ENCODE measurements around the gene CFAP221. TPM values are rescaled to one million over a fixed set of nuclear protein-coding genes. Genes with fewer than 3 reads are reported as not detected.

Gene CFAP221
- total RNA-seq, 3 donors from 2014 or later (not counting 1 experiment from before 2014, with no cell fraction given) = not detected

DNA sequence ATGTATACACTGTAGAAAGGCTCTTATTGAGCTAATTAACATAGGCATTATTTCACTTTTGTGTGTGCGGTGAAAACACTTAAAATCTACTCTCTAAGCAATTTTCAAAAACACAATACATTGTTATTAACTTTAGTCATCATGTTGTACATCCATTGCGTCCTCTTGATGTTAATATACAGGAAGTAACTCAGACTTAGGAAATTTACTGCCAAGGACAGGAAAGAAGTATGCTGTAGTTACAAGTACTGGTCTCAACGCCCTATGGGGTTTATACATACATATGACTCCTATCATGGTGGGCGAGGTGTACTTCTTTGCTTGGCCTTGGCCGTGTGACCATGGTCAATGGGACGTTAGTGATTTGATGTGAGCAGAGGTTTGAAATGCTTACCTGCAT, 35.5 kb upstream of the CFAP221 start:
- Histone ChIP-seq H3K27me3 (ENCODE audit: control insufficient read depth, insufficient read depth, low read length) (peaks cover 3% of the 10 kb centered on the region), H3K27ac (ENCODE audit: low read length) (no peak overlapping the region), H3K9me3 (ENCODE audit: control insufficient read depth, insufficient read depth, low read length) (no peaks in the 10 kb centered on the region), H3K4me3 (ENCODE audit: low read length) (no peak overlapping the region), H3K36me3 (ENCODE audit: control insufficient read depth, insufficient read depth, low read length) (no peaks in the 10 kb centered on the region), H3K4me1 (ENCODE audit: control insufficient read depth, insufficient read depth, low read length) (no peaks in the 10 kb centered on the region)
- Mint-ChIP-seq H3K27me3 (ENCODE audit: low read depth in 2 of 2) (peaks cover 6 to 12% of the 10 kb centered on the region in 2 donors), H3K36me3 (no peaks in the 10 kb centered on the region), H3K9me3 (no peaks in the 10 kb centered on the region), H3K4me1 (no peaks in the 10 kb centered on the region), H3K27ac (no peak overlapping the region), H3K4me3 (no peak overlapping the region)
- 68% methylated on average over 5 of the region's 6 CpGs for WGBS (ENCODE audit: insufficient coverage)
- ATAC-seq (no peak), DNase-seq (no peak)
- TF ChIP-seq, protein P1, sequence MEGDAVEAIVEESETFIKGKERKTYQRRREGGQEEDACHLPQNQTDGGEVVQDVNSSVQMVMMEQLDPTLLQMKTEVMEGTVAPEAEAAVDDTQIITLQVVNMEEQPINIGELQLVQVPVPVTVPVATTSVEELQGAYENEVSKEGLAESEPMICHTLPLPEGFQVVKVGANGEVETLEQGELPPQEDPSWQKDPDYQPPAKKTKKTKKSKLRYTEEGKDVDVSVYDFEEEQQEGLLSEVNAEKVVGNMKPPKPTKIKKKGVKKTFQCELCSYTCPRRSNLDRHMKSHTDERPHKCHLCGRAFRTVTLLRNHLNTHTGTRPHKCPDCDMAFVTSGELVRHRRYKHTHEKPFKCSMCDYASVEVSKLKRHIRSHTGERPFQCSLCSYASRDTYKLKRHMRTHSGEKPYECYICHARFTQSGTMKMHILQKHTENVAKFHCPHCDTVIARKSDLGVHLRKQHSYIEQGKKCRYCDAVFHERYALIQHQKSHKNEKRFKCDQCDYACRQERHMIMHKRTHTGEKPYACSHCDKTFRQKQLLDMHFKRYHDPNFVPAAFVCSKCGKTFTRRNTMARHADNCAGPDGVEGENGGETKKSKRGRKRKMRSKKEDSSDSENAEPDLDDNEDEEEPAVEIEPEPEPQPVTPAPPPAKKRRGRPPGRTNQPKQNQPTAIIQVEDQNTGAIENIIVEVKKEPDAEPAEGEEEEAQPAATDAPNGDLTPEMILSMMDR (IDR thresholded peaks at IDR 0.05) = no peak
- intact Hi-C loops (cut with micrococcal nuclease) = no loop called here

- H3K9me3 Mint-ChIP-seq = no peaks in the 10 kb centered on the region
- DNase-seq (no peak), ATAC-seq (no peak)
- H3K9me3 ChIP-seq (ENCODE audit: control insufficient read depth, insufficient read depth, low read length) = no peaks in the 10 kb centered on the region
- no peak overlapping the region for H3K27ac Mint-ChIP-seq
- peaks cover 6 to 15% of the 10 kb centered on the region in 2 donors for H3K27me3 Mint-ChIP-seq (ENCODE audit: low read depth in 2 of 2)
- H3K4me3 ChIP-seq (ENCODE audit: low read length) = no peak overlapping the region
- peaks cover 3% of the 10 kb centered on the region for H3K27me3 ChIP-seq (ENCODE audit: control insufficient read depth, insufficient read depth, low read length)
- intact Hi-C loops (cut with micrococcal nuclease) = no loop called here
- H3K4me3 Mint-ChIP-seq = no peak overlapping the region
- no peaks in the 10 kb centered on the region for H3K36me3 ChIP-seq (ENCODE audit: control insufficient read depth, insufficient read depth, low read length)
- H3K4me1 ChIP-seq (ENCODE audit: control insufficient read depth, insufficient read depth, low read length) = no peaks in the 10 kb centered on the region
- no peak overlapping the region for H3K27ac ChIP-seq (ENCODE audit: low read length)
- 86% methylated on average over 3 of the region's 3 CpGs for WGBS (ENCODE audit: insufficient coverage)
- H3K4me1 Mint-ChIP-seq = no peaks in the 10 kb centered on the region
- TF ChIP-seq, protein P1 (IDR thresholded peaks at IDR 0.05) = no peak
- no peaks in the 10 kb centered on the region for H3K36me3 Mint-ChIP-seq
These were observed 32.3 kb upstream of the CFAP221 start for GRCh38 chr2:119511989-119512388.

DNA sequence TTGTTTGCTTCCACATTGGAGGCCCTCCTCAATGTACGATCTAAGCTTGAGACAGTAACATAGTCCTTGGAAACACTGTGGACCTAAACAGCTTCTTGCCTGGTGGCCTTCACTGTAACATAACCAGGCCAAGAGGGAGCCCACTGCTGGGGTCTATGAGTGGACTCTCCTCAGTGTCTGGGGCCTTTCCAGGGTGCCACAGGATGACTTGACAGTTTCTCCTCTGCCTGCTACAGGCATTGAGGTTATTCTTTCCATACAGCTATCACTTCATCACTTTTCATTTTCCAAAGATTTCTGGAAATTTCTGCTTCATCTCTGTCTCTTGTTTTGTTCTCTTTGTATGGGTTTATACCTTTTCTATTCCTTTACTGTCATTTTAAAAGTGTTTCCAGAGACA, 31.3 kb upstream of the CFAP221 start:
- Histone ChIP-seq H3K9me3 (ENCODE audit: control insufficient read depth, insufficient read depth, low read length) (no peaks in the 10 kb centered on the region), H3K27me3 (ENCODE audit: control insufficient read depth, insufficient read depth, low read length) (peaks cover 3% of the 10 kb centered on the region), H3K4me3 (ENCODE audit: low read length) (no peak overlapping the region), H3K4me1 (ENCODE audit: control insufficient read depth, insufficient read depth, low read length) (no peaks in the 10 kb centered on the region), H3K27ac (ENCODE audit: low read length) (no peak overlapping the region), H3K36me3 (ENCODE audit: control insufficient read depth, insufficient read depth, low read length) (no peaks in the 10 kb centered on the region)
- no peaks in the 10 kb centered on the region for H3K36me3 Mint-ChIP-seq
- peaks cover 6 to 16% of the 10 kb centered on the region in 2 donors for H3K27me3 Mint-ChIP-seq (ENCODE audit: low read depth in 2 of 2)
- no peak for DNase-seq
- intact Hi-C loops (cut with micrococcal nuclease) = no loop called here
- ATAC-seq = no peak
- 79% methylated on average over 1 of the region's 1 CpG for WGBS (ENCODE audit: insufficient coverage)
- TF ChIP-seq, protein P1 (IDR thresholded peaks at IDR 0.05) = no peak
- no peaks in the 10 kb centered on the region for H3K9me3 Mint-ChIP-seq
- H3K4me1 Mint-ChIP-seq = peaks cover 0 to 5% of the 10 kb centered on the region in 2 donors
- no peak overlapping the region for H3K27ac Mint-ChIP-seq
- H3K4me3 Mint-ChIP-seq = no peak overlapping the region

DNA sequence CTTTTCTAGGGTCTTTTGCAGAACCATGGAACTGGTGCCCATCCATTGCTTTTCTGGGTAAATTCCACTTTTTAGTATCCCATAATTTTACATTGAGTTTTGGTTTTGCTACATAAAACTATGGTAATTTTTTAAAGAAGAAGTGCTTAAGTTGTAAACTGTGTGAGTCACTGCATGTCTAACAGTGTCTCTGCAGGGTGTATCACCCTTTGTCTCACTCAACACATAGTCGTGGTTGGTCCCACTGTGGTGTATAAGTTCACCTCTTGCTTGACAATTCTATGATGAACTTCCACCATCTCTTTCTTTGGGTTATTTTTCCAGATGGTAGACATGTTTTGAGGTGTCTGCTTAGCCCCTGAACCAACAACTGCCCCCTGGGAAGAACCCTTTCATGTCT, 30.4 kb upstream of the CFAP221 start:
- no peaks in the 10 kb centered on the region for H3K9me3 Mint-ChIP-seq

More for the DNA sequence above, 30.4 kb upstream of the CFAP221 start:
- H3K27ac Mint-ChIP-seq = no peak overlapping the region
- no peak overlapping the region for H3K27ac ChIP-seq (ENCODE audit: low read length)
- ATAC-seq = no peak
- no peaks in the 10 kb centered on the region for H3K36me3 Mint-ChIP-seq
- DNase-seq = no peak
- intact Hi-C loops (cut with micrococcal nuclease) = no loop called here
- H3K4me1 Mint-ChIP-seq = peaks cover 0 to 5% of the 10 kb centered on the region in 2 donors
- no peaks in the 10 kb centered on the region for H3K4me1 ChIP-seq (ENCODE audit: control insufficient read depth, insufficient read depth, low read length)
- H3K27me3 Mint-ChIP-seq (ENCODE audit: low read depth in 2 of 2) = peaks cover 6 to 16% of the 10 kb centered on the region in 2 donors
- no peaks in the 10 kb centered on the region for H3K9me3 ChIP-seq (ENCODE audit: control insufficient read depth, insufficient read depth, low read length)
- no peak overlapping the region for H3K4me3 Mint-ChIP-seq
- TF ChIP-seq, protein P1 (IDR thresholded peaks at IDR 0.05) = no peak
- H3K4me3 ChIP-seq (ENCODE audit: low read length) = no peak overlapping the region
- H3K36me3 ChIP-seq (ENCODE audit: control insufficient read depth, insufficient read depth, low read length) = no peaks in the 10 kb centered on the region
- WGBS (ENCODE audit: insufficient coverage) = no CpG with 5 or more reads among the region's 1 CpG
- peaks cover 3% of the 10 kb centered on the region for H3K27me3 ChIP-seq (ENCODE audit: control insufficient read depth, insufficient read depth, low read length)

All from natural killer cell (primary cell).